H1 (cell line): ENCODE data around the gene AGBL4. TPM values are rescaled to one million over a fixed set of nuclear protein-coding genes. Genes with fewer than 3 reads are reported as not detected.

Experiments used
- EP300 ChIP-seq, 2 experiments: IDR thresholded peaks; 1 replicate in 1 of 2; 2 replicates in 1 of 2; pipeline ENCODE4 v1.6.1; 2011 to 2012; ENCODE audit warnings: low read depth in 2 of 2, low read length in 2 of 2, mild to moderate bottlenecking in 2 of 2, borderline replicate concordance in 1 of 2, inconsistent platforms in 1 of 2, moderate library complexity in 1 of 2
- polyA plus RNA-seq, 7 experiments: library from polyadenylated mRNA; depleted of rRNA in 3 of 7; stranded (reverse) in 5 of 7; unstranded in 2 of 7; fragments of >200 nt in 5 of 7; fragments of 200-250 nt in 2 of 7; gene quantifications; 1 replicate in 5 of 7; 2 replicates in 1 of 7; 4 replicates in 1 of 7; pipeline versions ENCODE4 v1.2.1 to v1.2.3, GENCODE V29; 2011 to 2013; ENCODE audit warnings: missing spikeins in 2 of 7, mixed read lengths in 2 of 7
- total RNA-seq: library from RNA; stranded (reverse); fragmentation: NEBNext Ultra II Directional; extraction: Animal tissue kit (Norgen Biotek cat#: 25700); gene quantifications from 2 replicates; pipeline ENCODE4 v1.2.1, GENCODE V29; 2021

Gene AGBL4
- total and polyA plus RNA-seq, 2 of the 8 experiments (the other 6 are each of a cell fraction or from before 2014, with no cell fraction given) = 0.41 to 0.45 TPM

DNA sequence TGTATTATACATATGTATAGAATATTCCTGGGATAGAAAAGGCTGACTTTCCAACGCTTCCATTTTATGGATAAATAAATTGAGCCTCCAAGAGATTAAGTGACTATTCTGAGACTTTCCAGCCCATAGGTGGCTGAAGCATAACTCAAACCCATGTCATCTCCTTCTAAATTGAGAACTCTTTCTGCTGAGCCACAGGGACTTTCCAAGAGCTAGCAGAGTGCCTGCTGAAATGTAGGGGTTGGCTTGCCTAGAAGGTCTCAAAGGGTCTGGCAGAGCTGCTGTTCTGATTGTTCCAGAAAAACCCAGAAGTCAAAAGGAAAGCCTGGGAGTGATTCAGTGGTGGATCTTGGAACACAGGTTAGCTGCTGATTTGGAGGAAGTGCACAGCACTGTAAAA is 1100.6 kb downstream of the AGBL4 start (continued):
- no peak for TF ChIP-seq EP300 (IDR thresholded peaks at IDR 0.05; ENCODE audit: borderline replicate concordance in 1 of 2, low read depth in 2 of 2, low read length in 2 of 2)
